ENCODE data around the gene ZNF680.

The ZNF680 gene

DNA sequence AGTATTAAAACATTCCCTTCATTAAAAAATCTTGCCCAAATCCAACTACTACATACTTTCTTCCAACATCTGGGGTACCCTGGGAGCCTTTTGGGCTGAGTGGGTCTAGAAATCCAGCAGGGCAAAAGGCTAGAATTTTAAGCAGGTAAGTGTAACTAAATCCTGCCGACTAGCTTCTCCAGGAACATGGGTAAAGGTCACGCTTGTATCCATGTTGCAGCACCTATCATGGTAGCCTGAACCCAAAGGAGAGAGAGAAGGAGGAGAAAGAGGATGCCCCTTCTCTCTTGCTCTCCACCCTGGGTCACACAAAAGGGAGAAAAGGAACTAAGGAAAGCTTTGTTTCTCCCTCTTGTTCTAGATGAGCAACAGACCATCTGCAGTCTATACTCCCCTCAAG is 53.3 kb downstream of the ZNF680 start:
- Histone ChIP-seq H3K27me3 (ENCODE audit: control insufficient read depth, insufficient read depth, low read length) (no peaks in the 10 kb centered on the region), H3K4me2 (ENCODE audit: low read length) (no peak overlapping the region), H3K4me1 (no peaks in the 10 kb centered on the region), H3K9ac (no peak overlapping the region), H2AFZ (no peak overlapping the region), H3K79me2 (no peaks in the 10 kb centered on the region), H3K4me3 (ENCODE audit: low read depth, low read length) (no peak overlapping the region), H3K27ac (no peak overlapping the region), H3K9me3 (ENCODE audit: control insufficient read depth, low read length) (no peaks in the 10 kb centered on the region), H3K36me3 (ENCODE audit: control insufficient read depth, insufficient read depth, low read length) (no peaks in the 10 kb centered on the region)
- TF ChIP-seq, protein P1, sequence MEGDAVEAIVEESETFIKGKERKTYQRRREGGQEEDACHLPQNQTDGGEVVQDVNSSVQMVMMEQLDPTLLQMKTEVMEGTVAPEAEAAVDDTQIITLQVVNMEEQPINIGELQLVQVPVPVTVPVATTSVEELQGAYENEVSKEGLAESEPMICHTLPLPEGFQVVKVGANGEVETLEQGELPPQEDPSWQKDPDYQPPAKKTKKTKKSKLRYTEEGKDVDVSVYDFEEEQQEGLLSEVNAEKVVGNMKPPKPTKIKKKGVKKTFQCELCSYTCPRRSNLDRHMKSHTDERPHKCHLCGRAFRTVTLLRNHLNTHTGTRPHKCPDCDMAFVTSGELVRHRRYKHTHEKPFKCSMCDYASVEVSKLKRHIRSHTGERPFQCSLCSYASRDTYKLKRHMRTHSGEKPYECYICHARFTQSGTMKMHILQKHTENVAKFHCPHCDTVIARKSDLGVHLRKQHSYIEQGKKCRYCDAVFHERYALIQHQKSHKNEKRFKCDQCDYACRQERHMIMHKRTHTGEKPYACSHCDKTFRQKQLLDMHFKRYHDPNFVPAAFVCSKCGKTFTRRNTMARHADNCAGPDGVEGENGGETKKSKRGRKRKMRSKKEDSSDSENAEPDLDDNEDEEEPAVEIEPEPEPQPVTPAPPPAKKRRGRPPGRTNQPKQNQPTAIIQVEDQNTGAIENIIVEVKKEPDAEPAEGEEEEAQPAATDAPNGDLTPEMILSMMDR (IDR thresholded peaks at IDR 0.05): no peak

- Histone ChIP-seq H3K27ac (no peak overlapping the region), H3K36me3 (ENCODE audit: control insufficient read depth, insufficient read depth, low read length) (no peaks in the 10 kb centered on the region), H3K79me2 (no peaks in the 10 kb centered on the region), H3K4me2 (ENCODE audit: low read length) (no peak overlapping the region), H3K4me3 (ENCODE audit: low read depth, low read length) (no peak overlapping the region), H3K9me3 (ENCODE audit: control insufficient read depth, low read length) (no peaks in the 10 kb centered on the region), H3K9ac (no peak overlapping the region), H3K4me1 (no peaks in the 10 kb centered on the region), H3K27me3 (ENCODE audit: control insufficient read depth, insufficient read depth, low read length) (no peaks in the 10 kb centered on the region), H2AFZ (no peak overlapping the region)
- TF ChIP-seq, protein P1 (IDR thresholded peaks at IDR 0.05): no peak
Measured at GRCh38 chr7:64504581-64505120, 58.2 kb downstream of the ZNF680 start.

DNA sequence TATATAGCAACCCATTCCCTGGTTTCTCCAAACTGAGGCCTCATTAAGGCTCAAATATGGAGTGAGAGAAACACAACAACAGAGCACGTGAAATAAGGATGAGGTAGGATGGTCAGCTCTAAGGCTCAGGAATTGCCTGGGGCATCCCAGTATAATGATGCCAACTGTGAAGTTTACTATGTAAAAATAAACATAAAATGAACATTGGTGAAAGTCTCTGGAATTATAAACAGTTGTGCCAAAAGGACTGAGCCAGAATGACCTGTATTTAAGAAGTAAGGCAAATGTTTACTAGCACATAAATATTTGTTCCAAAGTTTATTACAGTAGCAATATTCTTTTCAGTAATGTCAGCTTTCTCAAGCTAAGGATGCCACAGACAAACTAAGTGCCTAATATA is 64.6 kb downstream of the ZNF680 start:
- no peak overlapping the region for H3K27ac ChIP-seq
- TF ChIP-seq, protein P1 (IDR thresholded peaks at IDR 0.05): no peak
- no peaks in the 10 kb centered on the region for H3K9me3 ChIP-seq (ENCODE audit: control insufficient read depth, low read length)
- H3K4me2 ChIP-seq (ENCODE audit: low read length): no peak overlapping the region
- H2AFZ ChIP-seq: no peak overlapping the region
- no peak overlapping the region for H3K9ac ChIP-seq
- no peaks in the 10 kb centered on the region for H3K36me3 ChIP-seq (ENCODE audit: control insufficient read depth, insufficient read depth, low read length)
- H3K4me1 ChIP-seq: no peaks in the 10 kb centered on the region
- no peaks in the 10 kb centered on the region for H3K27me3 ChIP-seq (ENCODE audit: control insufficient read depth, insufficient read depth, low read length)
- no peaks in the 10 kb centered on the region for H3K79me2 ChIP-seq
- H3K4me3 ChIP-seq (ENCODE audit: low read depth, low read length): no peak overlapping the region

GRCh38 chr7:64494912-64495461 is 67.9 kb downstream of the ZNF680 start:
- Histone ChIP-seq H3K27ac (no peak overlapping the region), H3K9me3 (ENCODE audit: control insufficient read depth, low read length) (no peaks in the 10 kb centered on the region), H3K4me3 (ENCODE audit: low read depth, low read length) (no peak overlapping the region), H3K27me3 (ENCODE audit: control insufficient read depth, insufficient read depth, low read length) (no peaks in the 10 kb centered on the region), H3K79me2 (no peaks in the 10 kb centered on the region), H3K4me2 (ENCODE audit: low read length) (no peak overlapping the region), H2AFZ (no peak overlapping the region), H3K9ac (no peak overlapping the region), H3K36me3 (ENCODE audit: control insufficient read depth, insufficient read depth, low read length) (no peaks in the 10 kb centered on the region), H3K4me1 (no peaks in the 10 kb centered on the region)
- TF ChIP-seq, protein P1 (IDR thresholded peaks at IDR 0.05): no peak

DNA sequence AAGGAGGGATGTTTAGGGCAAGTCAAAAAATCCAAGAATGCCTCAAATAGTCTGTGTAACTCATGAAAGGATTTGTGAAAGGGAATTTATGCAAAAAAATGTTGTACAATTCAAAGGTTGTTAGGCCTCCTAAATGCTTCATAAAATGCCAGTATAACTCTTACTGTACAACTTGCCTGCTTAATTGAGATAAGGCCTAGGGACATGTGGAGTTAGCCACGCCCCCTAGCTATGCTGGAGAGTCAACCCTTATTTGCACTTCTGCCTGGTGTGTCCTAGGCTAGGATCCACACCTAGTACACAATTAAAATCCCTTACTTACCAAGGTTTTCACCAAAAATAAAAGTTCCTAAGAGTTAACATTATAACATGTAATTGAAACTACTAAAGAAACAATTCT is 77.2 kb downstream of the ZNF680 start:
- H3K9ac ChIP-seq: no peak overlapping the region
- H3K4me3 ChIP-seq (ENCODE audit: low read depth, low read length): no peak overlapping the region
- no peaks in the 10 kb centered on the region for H3K79me2 ChIP-seq
- no peak overlapping the region for H3K4me2 ChIP-seq (ENCODE audit: low read length)
- no peaks in the 10 kb centered on the region for H3K27me3 ChIP-seq (ENCODE audit: control insufficient read depth, insufficient read depth, low read length)
- no peak overlapping the region for H2AFZ ChIP-seq
- no peaks in the 10 kb centered on the region for H3K36me3 ChIP-seq (ENCODE audit: control insufficient read depth, insufficient read depth, low read length)
- TF ChIP-seq, protein P1 (IDR thresholded peaks at IDR 0.05): no peak
- no peaks in the 10 kb centered on the region for H3K9me3 ChIP-seq (ENCODE audit: control insufficient read depth, low read length)
- no peaks in the 10 kb centered on the region for H3K4me1 ChIP-seq
- H3K27ac ChIP-seq: no peak overlapping the region
